Kidney (tissue), 14 donors: ENCODE results near the gene ATP1B3. TPM values are rescaled to one million over a fixed set of nuclear protein-coding genes. Genes with fewer than 3 reads are reported as not detected.
"Not testable (repeated sequence)": the region's sequence is repeated elsewhere in the genome, so short reads cannot be mapped to it uniquely, and the experiment has no call there.

ENCODE experiments used
- DNase-seq, 5 donors: peaks; one replicate each; pipeline ENCODE4 v3.0.0-alpha.2; 2013 to 2020
- FAIRE-seq: peaks from 2 replicates; lab custom pipeline; 2012; peaks lifted over from hg19 to GRCh38; lab: Jason Lieb, UNC
- H3K27ac ChIP-seq, 2 donors: one replicate each; pipeline ENCODE4 v1.7.0; 2013; ENCODE audit warnings: low read depth in 2 of 2, low read length in 2 of 2, inconsistent platforms in 1 of 2
- H3K27me3 ChIP-seq: one replicate; pipeline ENCODE4 v1.7.1; 2013; ENCODE audit warnings: low read length, inconsistent platforms; ENCODE audit not compliant: control insufficient read depth, insufficient read depth
- H3K36me3 ChIP-seq, 3 donors: one replicate each; pipeline versions ENCODE4 v1.7.0 to v1.7.1; 2013; ENCODE audit warnings: low read length in 3 of 3, control low read depth in 1 of 3, inconsistent platforms in 1 of 3; ENCODE audit not compliant: insufficient read depth in 3 of 3, control insufficient read depth in 2 of 3
- H3K4me1 ChIP-seq, 3 donors: one replicate each; pipeline versions ENCODE4 v1.7.0 to v1.7.1; 2013; ENCODE audit warnings: low read length in 3 of 3, inconsistent platforms in 1 of 3, low read depth in 1 of 3; ENCODE audit not compliant: control insufficient read depth in 2 of 3, insufficient read depth in 2 of 3
- H3K4me3 ChIP-seq, 3 donors: one replicate each; pipeline versions ENCODE4 v1.7.0 to v1.8.1; 2013; ENCODE audit warnings: low read length in 3 of 3, control low read depth in 1 of 3, inconsistent platforms in 1 of 3
- H3K9ac ChIP-seq, 3 donors: one replicate each; pipeline versions ENCODE4 v1.7.0 to v1.7.1; 2013; ENCODE audit warnings: low read length in 3 of 3, control low read depth in 1 of 3, inconsistent platforms in 1 of 3
- H3K9me3 ChIP-seq, 3 donors: one replicate each; pipeline versions ENCODE4 v1.7.0 to v1.7.1; 2013; ENCODE audit warnings: low read length in 3 of 3, control low read depth in 1 of 3, inconsistent platforms in 1 of 3; ENCODE audit not compliant: control insufficient read depth in 2 of 3, insufficient read depth in 1 of 3
- intact Hi-C: fragments of 100-400 bp; cut with DNase I; formaldehyde crosslinking; loops from one replicate; pipeline ENCODE4 v1.11.1; 2022
- polyA plus RNA-seq: library from polyadenylated mRNA; stranded (reverse); fragments of 350-450 nt; fragmentation: Illumina TruSeq; extraction: RNeasy Lipid Tissue Mini Kit (QIAGEN cat#74804); gene quantifications from one replicate; pipeline ENCODE4 v1.2.3, GENCODE V29; 2014; ENCODE audit warnings: low read depth, low replicate concordance; ENCODE audit not compliant: insufficient read depth
- total RNA-seq: library from RNA; stranded (reverse); fragmentation: NEBNext Ultra II Directional; extraction: Animal tissue kit (Norgen Biotek cat#: 25700); gene quantifications from one replicate; pipeline ENCODE4 v1.2.1, GENCODE V29; 2021
- TF ChIP-seq, protein P1 (sequence below): IDR thresholded peaks from 3 replicates; pipeline ENCODE4 v1.5.1; 2012; ENCODE audit warnings: mild to moderate bottlenecking, moderate library complexity, borderline replicate concordance; ENCODE audit not compliant: insufficient read depth; ENCODE audit errors: extremely low read depth
- donor health status: control.
- donor health status: control.
- donor health status: control.
- donor health status: control.
- donor health status: control.
- donor health status: DM: yes; HTN: yes; CAD: no.
- donor health status: Normal renal cell carcinoma (clear cell type).

ATP1B3 gene
- total and polyA plus RNA-seq, 2 donors from 2014 or later: 110 to 195 TPM

DNA sequence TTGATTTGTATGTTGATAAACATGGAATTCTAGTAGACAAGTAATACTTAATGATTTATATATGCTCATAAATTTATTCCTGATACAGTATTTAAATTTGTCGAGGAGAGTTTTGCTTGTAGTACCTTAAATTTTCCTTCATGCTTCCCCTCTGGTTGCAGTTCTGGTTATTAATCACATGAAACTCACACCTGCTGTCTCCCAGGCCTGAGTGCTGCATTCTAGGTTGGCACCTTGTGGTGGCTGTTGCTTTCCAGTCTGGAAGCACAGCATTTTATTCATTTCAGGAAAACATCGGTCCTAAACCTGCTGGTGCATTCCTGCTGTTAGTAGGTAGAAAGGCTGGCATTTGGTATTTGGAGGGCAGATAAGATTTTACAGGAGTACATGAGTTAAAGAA is 44.9 kb downstream of the ATP1B3 start:
- intact Hi-C loops: no loop called here
- H3K36me3 ChIP-seq: peaks cover 0 to 6% (median 3%) of the 10 kb centered on the region in 3 donors
- no peak for FAIRE-seq

DNA sequence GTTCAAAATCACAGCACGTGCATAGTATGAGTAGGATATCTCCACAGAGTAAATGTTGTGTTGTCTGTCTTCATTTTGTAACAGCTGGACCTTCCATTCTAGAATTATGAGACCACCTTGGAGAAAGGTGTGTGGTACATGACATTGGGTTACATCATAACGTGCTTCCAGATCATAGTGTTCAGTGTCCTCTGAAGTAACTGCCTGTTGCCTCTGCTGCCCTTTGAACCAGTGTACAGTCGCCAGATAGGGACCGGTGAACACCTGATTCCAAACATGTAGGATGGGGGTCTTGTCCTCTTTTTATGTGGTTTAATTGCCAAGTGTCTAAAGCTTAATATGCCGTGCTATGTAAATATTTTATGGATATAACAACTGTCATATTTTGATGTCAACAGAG is 49.2 kb downstream of the ATP1B3 start:
- H3K4me1 ChIP-seq, DNase-seq, intact Hi-C loops, FAIRE-seq, H3K36me3 ChIP-seq, H3K27ac ChIP-seq, H3K9me3 ChIP-seq, H3K9ac ChIP-seq, H3K4me3 ChIP-seq, H3K27me3 ChIP-seq: not testable (repeated sequence)

More for the DNA sequence above, 44.9 kb downstream of the ATP1B3 start:
- Histone ChIP-seq H3K9me3 (no peaks in the 10 kb centered on the region), H3K9ac (no peak overlapping the region), H3K27me3 (no peaks in the 10 kb centered on the region), H3K4me1 (no peaks in the 10 kb centered on the region), H3K27ac (no peak overlapping the region), H3K4me3 (no peak overlapping the region)
- DNase-seq: no peak
- TF ChIP-seq, protein P1, sequence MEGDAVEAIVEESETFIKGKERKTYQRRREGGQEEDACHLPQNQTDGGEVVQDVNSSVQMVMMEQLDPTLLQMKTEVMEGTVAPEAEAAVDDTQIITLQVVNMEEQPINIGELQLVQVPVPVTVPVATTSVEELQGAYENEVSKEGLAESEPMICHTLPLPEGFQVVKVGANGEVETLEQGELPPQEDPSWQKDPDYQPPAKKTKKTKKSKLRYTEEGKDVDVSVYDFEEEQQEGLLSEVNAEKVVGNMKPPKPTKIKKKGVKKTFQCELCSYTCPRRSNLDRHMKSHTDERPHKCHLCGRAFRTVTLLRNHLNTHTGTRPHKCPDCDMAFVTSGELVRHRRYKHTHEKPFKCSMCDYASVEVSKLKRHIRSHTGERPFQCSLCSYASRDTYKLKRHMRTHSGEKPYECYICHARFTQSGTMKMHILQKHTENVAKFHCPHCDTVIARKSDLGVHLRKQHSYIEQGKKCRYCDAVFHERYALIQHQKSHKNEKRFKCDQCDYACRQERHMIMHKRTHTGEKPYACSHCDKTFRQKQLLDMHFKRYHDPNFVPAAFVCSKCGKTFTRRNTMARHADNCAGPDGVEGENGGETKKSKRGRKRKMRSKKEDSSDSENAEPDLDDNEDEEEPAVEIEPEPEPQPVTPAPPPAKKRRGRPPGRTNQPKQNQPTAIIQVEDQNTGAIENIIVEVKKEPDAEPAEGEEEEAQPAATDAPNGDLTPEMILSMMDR: no peak

DNA sequence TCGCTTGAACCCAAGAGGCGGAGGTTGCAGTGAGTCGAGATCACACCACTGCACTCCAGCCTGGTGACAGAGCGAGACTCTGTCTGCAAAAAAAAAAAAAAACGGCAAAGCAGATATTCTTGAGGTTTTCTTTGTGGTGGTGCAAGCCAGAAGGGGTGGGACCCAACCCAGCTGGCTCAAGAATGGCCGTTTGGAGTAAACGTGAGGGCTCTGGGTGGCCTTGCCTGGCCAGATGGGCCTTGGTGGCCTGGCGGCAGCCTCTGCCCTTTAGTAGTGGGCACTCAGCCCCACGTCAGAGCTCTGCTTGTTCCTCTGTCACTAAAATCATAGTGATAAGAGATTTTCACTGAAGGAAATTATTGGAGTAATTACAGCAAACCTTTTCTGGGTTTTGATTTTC is 50.5 kb downstream of the ATP1B3 start:
- FAIRE-seq (no peak), DNase-seq (no peak)
- H3K36me3 ChIP-seq: peaks cover 0 to 6% (median 3%) of the 10 kb centered on the region in 3 donors
- H3K27ac ChIP-seq: no peak overlapping the region
- no peaks in the 10 kb centered on the region for H3K4me1 ChIP-seq
- TF ChIP-seq, protein P1: no peak
- intact Hi-C loops: no loop called here
- no peaks in the 10 kb centered on the region for H3K9me3 ChIP-seq
- no peak overlapping the region for H3K9ac ChIP-seq
- no peak overlapping the region for H3K4me3 ChIP-seq
- no peaks in the 10 kb centered on the region for H3K27me3 ChIP-seq

DNA sequence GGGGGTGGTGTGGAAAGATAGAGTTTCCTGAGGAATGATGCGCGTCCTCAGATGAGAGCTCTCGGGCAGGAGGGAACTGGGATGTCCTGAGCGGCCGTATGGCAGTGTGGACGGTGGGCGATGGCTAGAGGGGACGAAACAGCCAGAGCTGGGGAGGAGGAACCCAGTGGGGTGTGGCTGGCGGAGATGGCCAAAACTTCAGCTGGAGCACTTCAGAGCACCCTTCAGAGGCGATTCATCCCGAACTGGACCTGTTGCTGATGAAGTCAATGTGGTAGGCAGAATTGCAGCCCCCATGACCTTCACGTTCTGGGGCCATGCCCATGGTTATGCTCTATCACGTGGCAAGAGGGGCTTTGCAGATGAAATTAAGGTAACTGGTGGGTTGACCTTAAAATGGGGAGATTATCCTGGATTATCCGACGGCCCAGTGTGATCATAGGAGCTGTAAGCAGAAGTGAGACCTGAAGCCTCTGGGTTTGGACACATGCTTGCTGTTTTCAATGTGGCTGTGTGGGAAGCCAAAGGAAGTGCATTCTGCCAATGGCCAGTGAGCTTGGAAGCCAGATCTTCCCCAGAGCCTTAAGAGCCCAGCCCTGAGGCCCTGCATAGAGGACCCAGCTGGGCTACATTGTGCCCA is 52.3 kb downstream of the ATP1B3 start:
- no peaks in the 10 kb centered on the region for H3K4me1 ChIP-seq
- no peak overlapping the region for H3K9ac ChIP-seq
- no peak overlapping the region for H3K27ac ChIP-seq
- DNase-seq: no peak
- no peak overlapping the region for H3K4me3 ChIP-seq
- peaks cover 0 to 6% (median 0%) of the 10 kb centered on the region in 3 donors for H3K36me3 ChIP-seq
- FAIRE-seq: no peak
- no peaks in the 10 kb centered on the region for H3K27me3 ChIP-seq
- H3K9me3 ChIP-seq: no peaks in the 10 kb centered on the region
- TF ChIP-seq, protein P1: no peak
- intact Hi-C loops: no loop called here
